Esophagus muscularis mucosa (tissue), 4 donors: ENCODE data around the gene PRM2. TPM values are rescaled to one million over a fixed set of nuclear protein-coding genes. Genes with fewer than 3 reads are reported as not detected.
A peak's percentile ranks its signal among the peaks of the same experiment; 100 is the strongest.

Source experiments
- DNase-seq: peaks from one replicate; pipeline ENCODE4 v3.0.0-alpha.2; 2017; ENCODE audit errors: extremely low spot score
- H3K27ac ChIP-seq, 4 donors: fragments of 200-600 bp; sonication (generic); replicated peaks in 1 of 4; 1 replicate in 3 of 4; 2 replicates in 1 of 4; pipeline ENCODE4 v1.5.1; 2016 to 2019; ENCODE audit warnings: mild to moderate bottlenecking in 1 of 4
- H3K27me3 ChIP-seq, 4 donors: fragments of 200-600 bp; sonication (generic); one replicate each; pipeline versions ENCODE4 v1.5.1 to v1.6.0; 2016 to 2019
- H3K36me3 ChIP-seq, 4 donors: fragments of 200-600 bp; sonication (generic); one replicate each; pipeline ENCODE4 v1.5.1; 2016 to 2019
- H3K4me1 ChIP-seq, 4 donors: fragments of 200-600 bp; sonication (generic); one replicate each; pipeline ENCODE4 v1.5.1; 2016 to 2019
- H3K4me3 ChIP-seq, 4 donors: fragments of 200-600 bp; sonication (generic); 1 replicate in 2 of 4; 2 replicates in 2 of 4; pipeline ENCODE4 v1.5.1; 2016 to 2019; ENCODE audit warnings: mild to moderate bottlenecking in 4 of 4, moderate library complexity in 1 of 4
- H3K9me3 ChIP-seq, 4 donors: fragments of 200-600 bp; sonication (generic); 1 replicate in 3 of 4; 2 replicates in 1 of 4; pipeline ENCODE4 v1.5.1; 2016 to 2019
- CTCF ChIP-seq, 3 experiments: fragments of 200-600 bp in 2 of 3; fragments of 450-650 bp in 1 of 3; sonication (generic) in 2 of 3; IDR thresholded peaks; one replicate each; pipeline ENCODE4 v1.5.1; 2017 to 2019; ENCODE audit warnings: antibody characterized with exemption in 3 of 3, mild to moderate bottlenecking in 2 of 3, moderate library complexity in 1 of 3
- EP300 ChIP-seq: sonication (generic); formaldehyde crosslinking; IDR thresholded peaks from one replicate; pipeline ENCODE4 v1.6.1; 2017; ENCODE audit warnings: antibody characterized with exemption
- POLR2A ChIP-seq: fragments of 450-650 bp; IDR thresholded peaks from one replicate; pipeline ENCODE4 v1.6.1; 2017; ENCODE audit warnings: antibody characterized with exemption, moderate library complexity, mild to moderate bottlenecking, low read depth
- POLR2AphosphoS5 ChIP-seq, 2 donors: sonication (generic); formaldehyde crosslinking; IDR thresholded peaks; one replicate each; pipeline ENCODE4 v1.6.1; 2017; ENCODE audit warnings: antibody characterized with exemption in 2 of 2
- WGBS: methylation state at CpG from one replicate; pipeline ENCODE4 v1.1.5; 2018; 5-methylcytosine and 5-hydroxymethylcytosine counted together
- intact Hi-C: fragments of 100-400 bp; cut with DNase I; formaldehyde crosslinking; loops from one replicate; pipeline ENCODE4 v1.15.1; 2023
- total RNA-seq, 4 donors: library from RNA; depleted of rRNA; stranded (reverse); fragments of >200 nt; gene quantifications; one replicate each; pipeline versions ENCODE4 v1.1.0 to v1.2.1, GENCODE V29; 2016

Gene PRM2
- total RNA-seq, 4 donors from 2014 or later: not detected

- Histone ChIP-seq H3K4me3 (peak overlapping the region; percentile 71 to 98 (median 80)), H3K36me3 (no peaks in the 10 kb centered on the region), H3K9me3 (no peaks in the 10 kb centered on the region), H3K27me3 (peaks cover 0 to 4% (median 0%) of the 10 kb centered on the region in 4 donors), H3K27ac (peak overlapping the region; percentile 7 to 95 (median 40)), H3K4me1 (peaks cover 25 to 42% (median 38%) of the 10 kb centered on the region in 4 donors)
- 75% methylated on average over 5 of the region's 5 CpGs for WGBS
- DNase-seq: no peak
- TF ChIP-seq POLR2A: no peak
- no peak for TF ChIP-seq EP300
- TF ChIP-seq CTCF (IDR thresholded peaks at IDR 0.05): no peak
- no peak for TF ChIP-seq POLR2AphosphoS5 (IDR thresholded peaks at IDR 0.05)
- intact Hi-C loops: loop anchor here (10.0 kb wide), 1 partner anchor 179 kb away; no protein-coding TSS in a partner anchor
These were observed 23.0 kb downstream of the PRM2 start for GRCh38 chr16:11253009-11253994.

DNA sequence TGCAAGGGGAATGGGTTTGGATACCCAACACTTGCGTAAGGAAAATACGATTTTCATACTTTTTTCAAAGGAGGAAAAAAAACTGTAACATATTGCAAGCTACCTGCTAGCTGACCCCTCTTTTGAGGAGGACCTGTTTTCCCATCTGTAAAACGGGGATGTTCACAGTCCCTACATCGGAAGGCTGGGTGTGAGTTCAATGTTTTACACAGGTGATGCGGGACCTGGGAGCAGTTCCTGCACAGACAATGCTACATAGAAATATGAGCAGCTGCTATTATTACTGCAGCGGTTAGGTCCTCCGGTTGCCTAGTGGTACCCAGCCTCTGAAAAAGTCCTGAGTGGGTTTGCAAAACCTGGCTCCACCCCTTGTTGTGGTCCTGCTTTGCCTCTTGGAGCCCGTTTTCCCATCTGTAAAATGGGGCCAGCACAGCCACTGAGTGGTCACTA, 23.8 kb downstream of the PRM2 start:
- peak overlapping the region in 2 of 4 donors; percentile 9 to 74 for H3K4me3 ChIP-seq
- no peak overlapping the region for H3K27ac ChIP-seq
- intact Hi-C loops: loop anchor here (10.0 kb wide), 1 partner anchor 178 kb away; no protein-coding TSS in a partner anchor
- no peaks in the 10 kb centered on the region for H3K36me3 ChIP-seq
- peaks cover 0 to 4% (median 0%) of the 10 kb centered on the region in 4 donors for H3K27me3 ChIP-seq
- TF ChIP-seq CTCF (IDR thresholded peaks at IDR 0.05) (no peak), POLR2AphosphoS5 (IDR thresholded peaks at IDR 0.05) (no peak)
- no peaks in the 10 kb centered on the region for H3K9me3 ChIP-seq
- WGBS: 95% methylated on average over 8 of the region's 8 CpGs
- DNase-seq: no peak
- H3K4me1 ChIP-seq: peaks cover 24 to 39% (median 35%) of the 10 kb centered on the region in 4 donors

DNA sequence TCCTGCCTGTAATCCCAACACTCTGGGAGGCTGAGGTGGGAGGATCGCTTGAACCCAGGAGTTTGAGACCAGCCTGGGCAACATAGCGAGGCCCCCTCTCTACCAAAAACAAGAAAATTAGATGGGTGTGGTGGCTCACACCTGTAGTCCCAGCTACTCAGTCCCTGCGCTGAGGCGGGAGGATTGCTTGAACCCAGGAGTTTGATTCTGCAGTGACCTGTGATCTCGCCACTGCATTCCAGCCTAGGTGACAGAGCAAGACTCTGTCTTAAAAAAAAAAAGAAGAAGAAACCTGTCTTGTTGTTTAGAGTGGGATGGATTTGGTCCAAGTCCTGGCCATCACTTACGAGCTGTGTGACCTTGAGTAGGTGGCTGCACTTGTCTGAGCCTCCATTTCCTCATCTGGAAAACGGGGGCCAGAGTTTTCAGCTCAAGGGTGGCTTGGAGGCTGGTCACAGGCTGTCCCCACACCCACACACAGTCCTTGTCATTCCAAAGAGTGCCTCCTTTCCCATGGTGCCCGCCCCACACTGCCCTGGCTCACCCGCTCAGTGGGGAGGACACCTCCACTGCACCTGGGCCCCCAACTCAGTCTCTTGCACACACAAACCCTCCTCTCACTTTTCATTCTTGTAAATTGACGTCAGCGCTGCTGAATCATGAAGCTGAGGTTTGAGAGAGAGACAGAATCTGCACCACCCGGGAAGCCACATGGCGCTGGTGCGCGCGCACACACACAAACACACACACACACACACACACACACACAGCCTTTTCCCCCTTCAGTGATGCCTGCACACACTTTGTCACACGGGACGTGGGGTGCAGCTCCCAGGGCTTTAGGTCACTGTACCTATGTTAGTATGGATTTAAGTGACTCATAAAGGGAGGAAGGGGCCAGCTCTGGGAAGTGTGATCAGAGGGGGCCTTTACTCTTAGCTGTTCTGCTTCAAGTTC, 24.5 kb downstream of the PRM2 start:
- H3K4me3 ChIP-seq: no peak overlapping the region
- WGBS: 79% methylated on average over 18 of the region's 18 CpGs
- no peak for DNase-seq
- H3K4me1 ChIP-seq: peaks cover 17 to 32% (median 28%) of the 10 kb centered on the region in 4 donors
- no peaks in the 10 kb centered on the region for H3K9me3 ChIP-seq
- intact Hi-C loops: loop anchor here (10.0 kb wide), 1 partner anchor 177 kb away; no protein-coding TSS in a partner anchor
- peaks cover 0 to 4% (median 0%) of the 10 kb centered on the region in 4 donors for H3K27me3 ChIP-seq
- no peak for TF ChIP-seq POLR2A
- TF ChIP-seq EP300: no peak
- TF ChIP-seq POLR2AphosphoS5 (IDR thresholded peaks at IDR 0.05): no peak
- TF ChIP-seq CTCF (IDR thresholded peaks at IDR 0.05): no peak
- no peak overlapping the region for H3K27ac ChIP-seq
- H3K36me3 ChIP-seq: no peaks in the 10 kb centered on the region

DNA sequence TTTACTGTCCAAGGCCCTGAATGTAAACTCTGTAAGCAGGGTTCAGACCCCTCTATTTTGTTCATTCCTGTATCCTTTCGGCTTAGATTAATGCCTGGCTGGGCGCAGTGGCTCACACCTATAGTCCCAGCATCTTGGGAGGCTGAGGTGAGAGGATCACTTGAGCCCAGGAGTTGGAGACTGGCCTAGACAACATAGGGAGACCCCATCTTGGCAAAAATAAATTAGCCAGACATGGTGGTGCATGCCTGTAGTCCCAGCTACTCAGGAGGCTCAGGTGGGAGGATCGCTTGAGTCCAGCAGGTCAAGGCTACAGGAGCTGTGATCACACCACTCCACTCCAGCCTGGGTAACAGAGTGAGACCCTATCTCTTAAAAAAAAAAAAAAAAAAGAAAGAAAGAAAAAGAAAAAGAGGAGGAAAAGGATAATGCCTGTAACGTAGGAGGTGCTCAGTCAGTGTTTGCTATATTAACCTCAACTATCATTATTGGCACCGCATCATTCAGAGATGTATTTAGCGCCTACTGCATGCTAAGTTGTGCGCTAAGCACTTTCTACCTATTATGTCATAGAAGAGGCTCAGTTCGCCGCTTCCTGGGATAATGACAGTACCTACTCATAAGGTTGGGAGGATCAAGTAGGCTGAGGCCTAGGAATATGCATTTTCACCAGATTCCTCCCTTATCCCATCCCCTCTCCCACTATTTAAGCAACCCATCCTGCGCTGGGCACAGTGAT, 25.3 kb downstream of the PRM2 start:
- peaks cover 15 to 28% (median 25%) of the 10 kb centered on the region in 4 donors for H3K4me1 ChIP-seq
- no peaks in the 10 kb centered on the region for H3K9me3 ChIP-seq
- H3K27me3 ChIP-seq: peaks cover 0 to 4% (median 0%) of the 10 kb centered on the region in 4 donors
- DNase-seq: no peak
- H3K27ac ChIP-seq: no peak overlapping the region
- TF ChIP-seq POLR2A (no peak), POLR2AphosphoS5 (IDR thresholded peaks at IDR 0.05) (no peak), EP300 (no peak), CTCF (IDR thresholded peaks at IDR 0.05) (no peak)
- WGBS: 92% methylated on average over 10 of the region's 10 CpGs
- intact Hi-C loops: loop anchor here (10.0 kb wide), 1 partner anchor 176 kb away; no protein-coding TSS in a partner anchor
- H3K36me3 ChIP-seq: no peaks in the 10 kb centered on the region
- no peak overlapping the region for H3K4me3 ChIP-seq
